Stimulated activated CD4-positive, alpha-beta T cell treated with anti-CD3 and anti-CD28 coated beads, Interleukin-12 subunit alpha, Interleukin-12 subunit beta, amount 100 ng/mL, for 48 hours (primary cell): ENCODE measurements around the gene MTCH1.

Source experiments
- DNase-seq, 3 donors: peaks; one replicate each; pipeline ENCODE4 v3.0.0-alpha.2; 2020; ENCODE audit warnings: low read depth in 2 of 3, low spot score in 1 of 3

The MTCH1 gene

DNA sequence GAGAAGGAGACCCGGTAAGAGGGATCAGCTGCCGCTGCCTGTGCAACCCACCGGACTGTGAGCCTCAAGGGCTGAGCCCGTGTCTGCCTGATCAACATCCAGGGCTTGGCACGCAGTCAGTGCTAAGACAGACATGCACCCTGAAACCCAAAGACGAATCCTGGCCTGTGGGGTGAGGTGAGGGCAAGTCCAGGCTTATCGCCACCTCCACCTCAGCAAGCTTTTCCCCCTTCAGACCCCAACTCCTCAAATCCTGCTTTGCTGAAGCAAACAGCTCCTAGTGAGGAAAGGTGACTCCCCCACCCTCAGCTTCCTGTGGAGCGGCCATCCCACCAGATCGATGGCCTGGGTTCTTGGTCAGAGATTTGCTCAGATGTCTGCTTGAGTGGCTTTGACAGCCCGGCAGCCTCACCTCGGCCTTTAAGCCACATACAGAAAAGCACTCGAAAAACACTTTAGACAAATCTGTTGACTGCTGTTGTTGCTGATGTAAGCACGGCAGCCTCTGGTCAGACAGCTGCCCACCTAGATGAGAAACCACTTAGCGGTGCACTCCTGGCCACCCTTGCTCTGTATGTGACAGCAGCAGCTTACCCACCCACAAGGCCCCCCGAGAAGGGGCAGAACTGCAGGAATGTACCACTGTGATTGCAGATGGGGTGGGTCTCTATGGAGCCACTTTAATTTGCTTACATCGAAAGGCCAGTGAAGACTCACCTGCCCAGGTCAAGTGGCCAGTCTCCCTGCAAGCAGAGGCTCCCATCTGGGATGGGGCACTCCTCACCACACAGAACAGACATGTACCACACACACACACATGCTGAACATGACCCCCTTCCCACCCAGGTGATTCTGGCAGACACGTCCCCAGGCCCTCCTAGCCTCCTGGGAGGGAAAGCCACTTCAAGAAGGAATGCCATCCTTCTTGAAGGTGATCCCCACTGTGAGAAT lies 14.8 kb downstream of the MTCH1 start:
- DNase-seq, result no peak

DNA sequence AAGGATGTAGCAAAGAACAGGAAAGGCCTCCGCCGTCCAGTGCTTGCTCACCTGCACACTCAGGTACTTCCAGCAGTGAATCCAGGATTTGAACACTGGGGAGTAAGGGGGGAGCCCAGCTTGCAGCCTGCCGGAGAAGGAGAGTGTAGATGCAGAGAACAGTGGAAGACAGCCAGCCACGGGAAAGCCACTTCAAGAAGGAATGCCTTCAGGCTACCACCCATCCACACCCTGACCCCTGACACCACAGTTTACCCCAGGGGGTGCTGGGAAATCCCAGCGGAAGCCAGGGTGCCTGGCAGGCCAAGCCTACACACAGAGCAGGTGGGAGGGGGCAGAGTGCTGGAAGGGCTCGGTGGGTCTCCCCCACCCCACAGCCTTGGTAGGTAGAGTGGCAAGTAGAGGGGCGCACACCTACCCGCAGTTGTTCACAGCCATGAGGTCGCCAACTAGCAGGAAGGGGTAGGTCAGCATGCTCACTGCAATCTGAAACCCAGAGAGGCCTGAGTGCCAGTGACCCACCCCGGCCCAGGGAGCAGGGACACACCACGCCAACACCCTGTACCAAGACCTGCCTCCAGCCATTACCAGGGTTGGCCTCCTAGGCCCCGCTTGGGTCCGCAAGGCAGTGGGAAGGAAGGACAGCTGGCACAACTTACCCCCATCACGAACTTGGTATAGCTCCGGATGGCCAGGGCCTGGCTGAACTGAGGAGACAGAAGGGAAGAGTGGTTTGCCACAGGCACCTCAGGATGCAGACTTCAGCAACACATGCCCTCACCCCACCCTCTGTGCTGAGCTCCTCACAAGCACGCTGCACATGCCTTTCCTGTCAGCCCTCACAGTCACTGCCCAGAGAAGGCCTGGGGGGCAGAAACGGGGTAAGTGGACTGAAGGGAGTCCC lies 15.8 kb downstream of the MTCH1 start:
- no peak for DNase-seq

DNA sequence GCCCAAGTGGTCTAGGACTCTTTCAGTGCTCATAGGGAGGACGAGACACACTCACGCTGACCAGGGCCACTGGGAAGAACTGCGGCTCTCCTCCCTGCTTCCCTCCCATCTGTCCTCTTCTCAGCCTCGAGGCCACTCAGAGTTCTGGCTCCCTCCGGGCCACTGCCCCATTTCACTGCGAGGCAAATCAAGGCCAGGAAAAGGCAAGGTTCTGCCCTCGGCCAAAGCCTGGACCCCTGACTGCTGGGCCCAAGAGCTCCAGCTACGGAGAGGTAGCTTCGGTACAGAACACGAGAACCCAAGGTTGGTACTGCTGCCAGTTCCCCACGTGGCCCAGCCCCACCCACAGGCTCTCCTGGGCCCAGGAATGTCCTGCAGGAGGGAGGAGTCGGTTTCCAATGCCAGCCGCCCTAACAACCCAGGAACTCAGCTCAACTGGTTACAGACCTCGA lies 16.7 kb downstream of the MTCH1 start:
- DNase-seq, result no peak

DNA sequence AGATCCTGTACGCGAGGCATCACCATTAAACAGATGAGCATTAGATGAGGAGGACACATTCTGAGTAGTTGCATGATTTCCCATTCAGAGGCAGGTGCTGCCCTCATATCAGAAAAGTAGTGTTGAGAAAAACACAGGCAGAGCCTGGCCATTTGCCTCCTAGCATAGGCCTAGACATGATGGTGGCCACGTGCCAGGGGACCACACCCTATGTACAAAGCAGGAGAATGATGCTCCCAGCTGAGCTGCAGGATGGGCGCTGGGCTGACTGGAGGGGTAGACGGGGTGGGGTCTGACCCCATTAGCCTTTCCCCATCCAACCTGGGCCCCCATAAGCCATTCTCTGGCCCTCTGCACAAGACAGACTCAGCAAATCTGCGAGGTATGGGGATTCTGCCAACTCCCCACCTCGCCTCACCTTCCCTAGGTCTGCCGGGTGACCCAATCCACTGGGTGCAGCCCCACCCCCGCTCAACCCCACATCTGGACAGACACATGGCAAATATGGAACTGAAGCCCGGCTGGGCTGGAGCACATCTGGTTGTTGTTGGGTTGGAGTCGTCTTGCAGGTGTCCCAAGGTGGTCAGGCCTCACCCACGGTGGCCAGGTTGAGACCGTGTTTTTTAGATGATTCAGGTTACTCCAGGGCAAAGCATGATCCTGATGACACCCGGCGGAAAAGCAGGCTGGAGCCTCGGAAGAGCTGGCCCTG lies 17.6 kb downstream of the MTCH1 start:
- DNase-seq, result no peak

DNA sequence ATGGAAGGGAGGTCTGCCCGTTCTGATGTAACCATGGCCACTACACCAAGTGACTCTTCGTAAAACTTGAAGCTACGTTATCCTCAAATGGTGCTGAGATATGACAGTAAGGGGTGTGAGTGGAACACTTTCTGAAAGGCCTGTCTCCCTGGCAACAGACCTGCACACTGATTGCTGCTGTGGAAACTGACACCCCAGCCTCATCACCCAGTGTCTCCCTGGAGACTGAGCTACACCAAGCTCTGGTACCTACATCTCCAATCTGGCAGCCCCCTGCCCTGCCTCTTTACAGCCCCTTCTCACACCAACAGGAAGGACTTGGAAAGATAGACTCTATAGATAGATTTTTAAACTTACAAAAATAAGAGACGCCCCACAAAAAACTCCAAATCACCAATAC lies 18.2 kb downstream of the MTCH1 start:
- no peak for DNase-seq

DNA sequence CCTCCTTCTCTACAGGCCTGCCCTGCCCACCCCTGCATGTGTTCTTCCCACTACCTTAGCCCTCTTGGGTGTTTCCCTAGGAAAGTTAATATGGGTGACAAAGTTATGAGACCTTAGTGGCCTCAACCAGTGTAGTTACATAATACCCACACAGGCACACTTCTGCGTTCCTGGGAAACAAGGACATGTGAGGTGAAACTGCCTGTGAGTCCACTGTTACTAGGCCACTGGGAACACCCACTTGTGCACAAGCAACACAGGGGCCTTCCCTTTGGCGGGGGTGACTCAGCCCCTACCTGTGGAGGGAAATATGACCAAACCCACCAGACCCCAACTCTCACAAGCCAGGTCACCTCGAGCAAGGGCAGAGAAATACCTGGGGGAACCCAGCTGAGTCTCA lies 18.7 kb downstream of the MTCH1 start:
- no peak for DNase-seq

DNA sequence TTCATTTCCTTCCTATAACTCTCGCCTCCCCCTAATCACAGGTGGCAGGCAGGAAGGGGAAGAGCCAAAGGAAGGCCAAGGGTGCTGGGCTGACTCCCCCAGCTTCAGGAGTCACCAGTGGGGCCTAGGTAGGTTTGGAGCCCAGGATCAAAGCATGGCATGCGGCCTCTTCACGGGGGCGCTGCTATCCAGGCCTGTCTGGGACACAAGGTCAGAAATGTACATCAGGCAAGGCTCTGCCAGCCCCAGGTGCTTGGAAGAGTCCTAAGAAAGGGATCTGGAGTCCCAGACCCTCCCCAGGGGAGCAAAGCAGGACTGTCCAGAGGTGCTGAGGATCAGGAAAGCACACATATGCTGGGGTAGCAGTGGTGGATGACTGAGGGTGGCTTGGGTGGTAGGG lies 21.1 kb downstream of the MTCH1 start:
- DNase-seq, result no peak

DNA sequence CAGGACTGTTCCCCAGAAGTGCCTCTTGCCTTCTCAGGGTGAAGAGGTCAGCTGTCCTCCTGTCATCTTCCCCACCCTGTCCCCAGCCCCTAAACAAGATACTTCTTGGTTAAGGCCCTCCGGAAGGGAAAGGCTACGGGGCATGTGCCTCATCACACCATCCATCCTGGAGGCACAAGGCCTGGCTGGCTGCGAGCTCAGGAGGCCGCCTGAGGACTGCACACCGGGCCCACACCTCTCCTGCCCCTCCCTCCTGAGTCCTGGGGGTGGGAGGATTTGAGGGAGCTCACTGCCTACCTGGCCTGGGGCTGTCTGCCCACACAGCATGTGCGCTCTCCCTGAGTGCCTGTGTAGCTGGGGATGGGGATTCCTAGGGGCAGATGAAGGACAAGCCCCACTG lies 21.6 kb downstream of the MTCH1 start:
- DNase-seq, result no peak

DNA sequence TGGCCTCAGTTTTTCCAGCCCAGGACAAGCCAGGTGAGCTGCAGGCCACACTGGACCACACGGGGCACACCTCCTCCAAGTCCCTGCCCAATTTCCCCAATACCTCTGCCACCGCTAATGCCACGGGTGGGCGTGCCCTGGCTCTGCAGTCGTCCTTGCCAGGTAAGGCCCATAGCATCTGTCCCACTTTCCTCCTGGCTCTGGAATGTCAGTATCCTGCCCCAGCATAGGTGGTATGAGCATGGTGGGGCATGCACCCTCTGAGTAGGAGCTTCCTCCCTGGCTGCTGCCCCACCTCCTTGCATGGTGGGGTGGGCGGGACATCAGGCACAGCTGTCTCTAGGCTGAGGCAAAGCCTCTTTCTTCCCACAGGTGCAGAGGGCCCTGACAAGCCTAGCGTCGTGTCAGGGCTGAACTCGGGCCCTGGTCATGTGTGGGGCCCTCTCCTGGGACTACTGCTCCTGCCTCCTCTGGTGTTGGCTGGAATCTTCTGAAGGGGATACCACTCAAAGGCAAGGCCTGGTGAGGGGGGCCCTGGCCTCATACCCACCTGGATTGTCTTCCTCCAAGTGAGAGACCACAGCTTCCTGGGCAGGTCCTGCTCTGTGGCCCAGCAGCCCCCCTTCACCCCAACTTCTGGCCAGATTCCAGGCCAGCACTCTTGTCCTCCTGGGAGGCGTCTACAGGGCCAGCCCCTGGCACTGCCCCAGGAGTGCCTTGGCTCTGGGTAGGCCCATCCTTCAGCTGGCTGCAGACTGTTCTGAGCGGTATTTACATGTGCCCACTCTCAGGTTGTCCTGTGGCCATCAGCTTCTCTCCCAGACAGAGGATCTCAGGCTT lies 22.3 kb downstream of the MTCH1 start:
- DNase-seq, result no peak

DNA sequence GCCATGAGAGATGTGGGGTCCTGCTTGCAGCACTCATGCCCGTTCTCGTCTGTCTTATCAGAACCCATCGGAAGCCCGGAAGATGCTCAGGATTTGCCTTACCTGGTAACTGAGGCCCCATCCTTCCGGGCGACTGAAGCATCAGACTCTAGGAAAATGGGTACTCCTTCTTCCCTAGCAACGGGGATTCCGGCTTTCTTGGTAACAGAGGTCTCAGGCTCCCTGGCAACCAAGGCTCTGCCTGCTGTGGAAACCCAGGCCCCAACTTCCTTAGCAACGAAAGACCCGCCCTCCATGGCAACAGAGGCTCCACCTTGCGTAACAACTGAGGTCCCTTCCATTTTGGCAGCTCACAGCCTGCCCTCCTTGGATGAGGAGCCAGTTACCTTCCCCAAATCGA lies 23.1 kb downstream of the MTCH1 start:
- peak; percentile 50 to 82 (median 73) for DNase-seq

DNA sequence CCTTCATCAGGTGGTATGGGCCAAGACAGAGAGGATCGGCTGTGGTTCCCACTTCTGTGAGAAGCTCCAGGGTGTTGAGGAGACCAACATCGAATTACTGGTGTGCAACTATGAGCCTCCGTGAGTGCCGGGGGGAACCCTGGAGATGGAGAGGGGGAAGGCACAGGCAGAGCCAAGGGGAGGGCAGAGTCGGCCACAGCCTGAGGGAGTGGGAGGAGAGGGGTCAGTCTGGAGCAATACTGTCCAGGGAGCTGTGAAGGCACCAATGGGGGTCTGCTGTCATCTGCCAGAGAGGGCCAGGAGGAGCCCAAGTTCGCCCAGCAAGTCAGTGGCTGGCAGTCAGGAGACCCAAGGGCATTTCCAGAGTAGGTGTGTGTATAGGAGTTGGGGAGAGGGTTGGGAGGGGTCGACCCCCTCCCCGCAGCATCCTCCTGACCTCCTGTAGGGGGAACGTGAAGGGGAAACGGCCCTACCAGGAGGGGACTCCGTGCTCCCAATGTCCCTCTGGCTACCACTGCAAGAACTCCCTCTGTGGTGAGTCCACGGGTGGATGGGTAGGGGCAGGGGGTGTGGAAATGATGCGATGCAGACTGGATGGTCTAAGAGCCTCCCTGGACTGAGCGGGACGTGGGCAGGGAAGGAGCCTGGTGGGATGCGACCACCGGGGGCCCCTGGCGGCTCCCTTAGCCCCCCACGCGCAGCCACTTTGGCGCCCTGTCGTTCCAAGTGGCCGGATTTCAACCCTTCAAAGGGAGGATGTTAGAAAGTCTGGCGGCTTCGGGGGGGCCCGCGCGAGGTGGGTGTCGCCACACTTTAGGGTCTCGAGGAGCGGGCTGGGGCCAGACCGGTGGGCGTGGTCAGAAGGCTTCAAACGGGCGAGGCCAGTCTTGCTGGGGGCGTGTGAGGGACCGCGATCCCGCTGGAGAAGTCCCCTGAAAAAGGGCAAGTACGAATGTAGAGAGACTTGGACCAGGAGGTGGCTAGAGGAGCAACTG lies 24.3 kb downstream of the MTCH1 start:
- no peak for DNase-seq

DNA sequence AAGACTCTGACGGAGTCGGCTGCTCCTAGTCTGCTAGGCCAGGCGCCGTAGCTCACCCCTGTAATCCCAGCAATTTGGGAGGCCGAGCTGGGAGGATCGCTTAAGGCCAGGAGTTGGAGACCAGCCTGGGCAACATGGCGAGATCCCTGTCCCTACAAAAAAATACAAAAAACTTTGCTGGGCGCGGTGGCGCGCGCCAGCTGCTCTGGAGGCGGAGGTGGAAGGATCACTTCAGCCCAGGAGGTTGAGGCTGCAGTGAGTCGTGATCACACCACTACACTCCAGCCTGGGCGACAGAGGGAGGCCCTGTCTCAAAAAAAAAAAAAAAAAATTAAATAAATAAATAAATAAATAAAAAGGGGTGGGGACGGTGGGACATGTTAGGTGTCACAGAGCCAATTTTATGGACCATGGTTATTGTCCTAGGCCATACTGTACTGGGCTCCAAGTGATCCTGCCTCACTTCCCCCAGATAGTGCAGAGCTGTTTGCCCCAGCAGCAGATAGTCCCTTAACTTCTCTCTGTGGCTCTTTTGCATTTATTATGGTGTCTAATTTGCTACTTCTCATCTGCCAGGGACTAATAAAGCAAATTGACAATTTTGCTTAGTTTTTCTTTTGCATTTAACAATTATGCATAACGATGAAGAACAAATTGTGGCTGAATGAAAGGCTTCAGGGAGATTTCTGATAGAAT lies 26.3 kb downstream of the MTCH1 start:
- DNase-seq, result no peak

DNA sequence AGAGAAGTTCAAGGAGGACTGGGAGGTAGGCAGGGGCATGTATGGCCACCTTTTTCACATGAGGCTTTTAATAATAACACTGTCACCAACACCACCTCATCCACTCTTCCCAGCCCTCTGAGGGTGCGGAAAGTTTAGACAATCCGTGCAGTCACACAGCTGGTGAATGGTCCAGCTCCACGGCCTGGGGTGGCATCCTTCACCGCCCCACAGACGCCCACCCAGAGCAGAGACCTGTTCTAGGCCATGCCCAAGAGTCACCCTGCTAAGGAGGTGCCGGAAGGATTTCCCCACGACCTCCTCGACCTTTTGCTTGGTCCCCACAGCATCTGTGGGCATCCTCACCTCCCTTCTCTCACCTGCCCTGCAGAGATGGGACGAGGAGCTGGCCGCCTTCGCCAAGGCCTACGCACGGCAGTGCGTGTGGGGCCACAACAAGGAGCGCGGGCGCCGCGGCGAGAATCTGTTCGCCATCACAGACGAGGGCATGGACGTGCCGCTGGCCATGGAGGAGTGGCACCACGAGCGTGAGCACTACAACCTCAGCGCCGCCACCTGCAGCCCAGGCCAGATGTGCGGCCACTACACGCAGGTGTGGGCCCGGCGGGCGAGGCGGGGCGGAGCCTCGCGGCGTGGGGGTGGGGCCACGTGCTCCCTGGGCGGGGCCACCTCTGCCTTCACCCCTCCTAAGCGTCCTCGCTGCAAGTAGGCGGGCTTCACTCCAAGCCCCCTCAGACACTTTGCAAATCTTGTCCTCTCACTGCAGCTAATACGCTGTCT lies 27.0 kb downstream of the MTCH1 start:
- no peak for DNase-seq

DNA sequence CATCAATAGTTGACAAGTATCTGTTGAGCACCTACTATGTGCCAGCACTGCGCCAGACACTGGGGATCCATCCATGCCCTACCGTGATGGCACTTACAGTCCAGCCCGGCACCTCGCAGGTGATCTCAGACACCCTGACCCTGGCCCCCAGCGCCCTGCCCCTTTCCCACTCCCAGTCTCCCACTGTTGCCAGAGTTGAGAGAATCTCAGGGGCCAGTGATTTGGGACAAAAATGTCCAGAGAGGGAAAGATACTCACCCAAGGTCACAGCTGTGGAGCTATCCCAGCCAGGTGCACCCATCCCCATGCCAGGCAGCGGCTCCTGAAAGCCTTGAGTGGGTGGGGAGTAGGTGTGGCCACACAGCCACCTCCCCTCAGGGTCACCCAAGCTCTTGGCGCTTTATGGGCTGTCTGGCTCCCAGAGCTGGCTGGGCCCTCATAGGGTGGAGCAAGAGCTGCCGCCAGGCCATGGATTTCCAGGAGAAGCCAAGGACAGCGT lies 28.2 kb downstream of the MTCH1 start:
- no peak for DNase-seq

DNA sequence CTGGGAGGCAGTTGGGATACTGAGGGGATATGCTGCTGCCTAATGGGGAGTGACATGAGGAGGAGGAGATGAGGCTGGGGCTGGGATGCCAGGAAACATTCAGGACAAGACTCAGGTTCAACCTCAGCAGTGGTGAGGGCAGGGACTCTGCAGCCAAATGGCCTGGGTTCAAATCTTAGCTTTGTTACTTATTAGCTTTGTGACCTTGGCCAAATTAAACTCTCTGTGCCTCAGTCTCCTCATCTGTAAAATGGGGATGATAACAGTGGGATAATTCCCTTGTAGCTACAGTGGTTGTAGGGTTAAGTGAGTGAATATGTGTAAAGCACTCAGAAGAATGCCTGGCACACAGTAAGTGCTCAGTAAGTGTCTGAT lies 29.6 kb downstream of the MTCH1 start:
- no peak for DNase-seq

DNA sequence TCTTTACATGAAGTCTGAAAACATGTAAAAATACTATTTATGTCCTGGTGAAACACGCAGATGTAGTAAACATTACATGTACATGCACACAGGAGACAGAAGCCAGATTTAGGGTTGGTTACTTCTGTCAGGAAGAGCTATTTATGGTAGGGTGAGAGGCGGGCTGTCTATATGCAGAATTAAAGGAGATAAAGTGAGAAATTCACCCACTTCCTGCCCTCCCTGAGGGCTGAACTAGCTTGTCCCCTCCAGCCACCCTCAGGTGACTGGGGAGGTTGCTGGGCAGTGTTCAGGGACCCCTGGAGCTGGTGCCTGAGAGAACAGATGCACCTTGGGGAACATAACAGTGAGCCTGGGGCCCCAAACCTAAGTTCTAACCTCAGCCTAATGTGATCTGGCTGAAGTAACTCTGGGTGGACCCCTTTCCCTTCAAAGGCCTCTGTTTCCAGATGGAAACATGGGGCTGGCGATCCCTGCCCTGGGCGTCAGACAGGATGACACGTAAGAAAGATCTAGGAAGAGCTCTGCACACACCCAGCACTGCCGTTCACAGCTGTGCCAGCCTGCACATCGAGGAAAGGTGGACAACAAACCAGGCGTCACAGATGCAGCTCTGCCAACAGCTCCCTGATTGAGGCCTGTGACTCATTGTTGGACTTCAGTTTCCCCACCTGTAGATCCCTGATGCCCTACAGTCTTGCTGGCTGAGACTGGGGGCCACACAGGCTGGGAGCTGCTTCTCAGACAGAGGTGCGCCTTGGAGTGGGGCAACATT lies 30.1 kb downstream of the MTCH1 start:
- no peak for DNase-seq

DNA sequence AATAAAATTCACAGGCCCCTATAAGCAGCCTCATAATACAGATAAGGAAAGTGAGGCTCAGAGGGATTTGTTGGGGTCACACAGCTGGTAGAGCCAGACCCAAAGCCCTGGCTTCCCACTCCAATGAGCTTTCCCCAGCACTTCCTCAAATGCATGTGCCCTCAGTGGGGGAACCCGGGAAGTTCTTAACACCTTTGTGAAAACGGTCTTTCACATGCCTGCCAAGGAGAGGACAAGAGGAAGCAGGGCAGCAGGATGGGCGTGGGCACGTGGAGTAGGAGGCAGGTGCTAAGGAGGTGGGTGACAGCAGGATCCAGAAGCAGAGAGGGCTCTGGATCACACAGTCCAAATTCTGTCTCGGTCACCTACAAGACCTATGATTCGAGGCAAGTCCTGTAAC lies 30.9 kb downstream of the MTCH1 start:
- DNase-seq, result no peak
